ENCODE data around the gene SLC12A8. TPM values are rescaled to one million over a fixed set of nuclear protein-coding genes. Genes with fewer than 3 reads are reported as not detected.

Gene SLC12A8
- total RNA-seq, 1 experiment from 2014 or later, result 7.1 TPM

- no peaks in the 10 kb centered on the region for H3K36me3 ChIP-seq (ENCODE audit: insufficient read depth, low read length, poor library complexity, severe bottlenecking)
- ChIA-PET POLR2A (ENCODE audit: low non-redundant PET) (no interaction called here), CTCF (no interaction called here)
- peaks cover 31% of the 10 kb centered on the region for H3K4me1 ChIP-seq (ENCODE audit: insufficient read depth, low read length, poor library complexity, severe bottlenecking)
- no TSS peak for BruUV-seq (replicated peaks)
- intact Hi-C loops (cut with micrococcal nuclease; ENCODE audit: unreplicated experiment), result no loop called here
- H3K9me3 ChIP-seq (ENCODE audit: low read depth, low read length, poor library complexity, severe bottlenecking), result no peaks in the 10 kb centered on the region
- H3K27ac ChIP-seq (ENCODE audit: low read depth, low read length, poor library complexity, severe bottlenecking), result no peak overlapping the region
- no peaks in the 10 kb centered on the region for H3K27me3 ChIP-seq (replicated peaks; ENCODE audit: insufficient read depth, low read depth, low read length, poor library complexity)
- DNase-seq (ENCODE audit: low spot score), result no peak
- H3K4me3 ChIP-seq (ENCODE audit: low read depth, low read length, poor library complexity, severe bottlenecking), result no peak overlapping the region
- TF ChIP-seq CTCF (conservative IDR thresholded peaks at IDR 0.05; ENCODE audit: low read depth, low read length) (no peak), EZH2 (IDR thresholded peaks at IDR 0.05; ENCODE audit: borderline replicate concordance, low read depth, low read length, poor library complexity, severe bottlenecking) (no peak)
These were observed 91.1 kb downstream of the SLC12A8 start for GRCh38 chr3:125121246-125122010.

- CTCF ChIA-PET, result no interaction called here
- H3K36me3 ChIP-seq (ENCODE audit: insufficient read depth, low read length, poor library complexity, severe bottlenecking), result no peaks in the 10 kb centered on the region
- no TSS peak for BruUV-seq (replicated peaks)
- H3K4me1 ChIP-seq (ENCODE audit: insufficient read depth, low read length, poor library complexity, severe bottlenecking), result peaks cover 25% of the 10 kb centered on the region
- POLR2A ChIA-PET (ENCODE audit: low non-redundant PET), result interaction anchor here (0.6 kb wide), 1 partner anchor 61 kb away, joined by 3 read pairs; no protein-coding TSS in a partner anchor
- H3K4me3 ChIP-seq (ENCODE audit: low read depth, low read length, poor library complexity, severe bottlenecking), result no peak overlapping the region
- no peaks in the 10 kb centered on the region for H3K27me3 ChIP-seq (replicated peaks; ENCODE audit: insufficient read depth, low read depth, low read length, poor library complexity)
- no peaks in the 10 kb centered on the region for H3K9me3 ChIP-seq (ENCODE audit: low read depth, low read length, poor library complexity, severe bottlenecking)
- TF ChIP-seq EZH2 (IDR thresholded peaks at IDR 0.05; ENCODE audit: borderline replicate concordance, low read depth, low read length, poor library complexity, severe bottlenecking) (no peak), CTCF (conservative IDR thresholded peaks at IDR 0.05; ENCODE audit: low read depth, low read length) (no peak)
- H3K27ac ChIP-seq (ENCODE audit: low read depth, low read length, poor library complexity, severe bottlenecking), result no peak overlapping the region
- intact Hi-C loops (cut with micrococcal nuclease; ENCODE audit: unreplicated experiment), result no loop called here
- DNase-seq (ENCODE audit: low spot score), result no peak
These were observed 92.0 kb downstream of the SLC12A8 start for GRCh38 chr3:125120379-125121122.

- CTCF ChIA-PET, result no interaction called here
- POLR2A ChIA-PET (ENCODE audit: low non-redundant PET), result no interaction called here
These were observed 92.7 kb downstream of the SLC12A8 start for GRCh38 chr3:125119752-125120378.

More at GRCh38 chr3:125119752-125120378, 92.7 kb downstream of the SLC12A8 start:
- Histone ChIP-seq H3K9me3 (ENCODE audit: low read depth, low read length, poor library complexity, severe bottlenecking) (no peaks in the 10 kb centered on the region), H3K36me3 (ENCODE audit: insufficient read depth, low read length, poor library complexity, severe bottlenecking) (no peaks in the 10 kb centered on the region), H3K4me1 (ENCODE audit: insufficient read depth, low read length, poor library complexity, severe bottlenecking) (peaks cover 23% of the 10 kb centered on the region), H3K27ac (ENCODE audit: low read depth, low read length, poor library complexity, severe bottlenecking) (no peak overlapping the region), H3K27me3 (replicated peaks; ENCODE audit: insufficient read depth, low read depth, low read length, poor library complexity) (no peaks in the 10 kb centered on the region), H3K4me3 (ENCODE audit: low read depth, low read length, poor library complexity, severe bottlenecking) (no peak overlapping the region)
- DNase-seq (ENCODE audit: low spot score), result no peak
- no TSS peak for BruUV-seq (replicated peaks)
- TF ChIP-seq EZH2 (IDR thresholded peaks at IDR 0.05; ENCODE audit: borderline replicate concordance, low read depth, low read length, poor library complexity, severe bottlenecking), result no peak
- no peak for TF ChIP-seq CTCF (conservative IDR thresholded peaks at IDR 0.05; ENCODE audit: low read depth, low read length)
- intact Hi-C loops (cut with micrococcal nuclease; ENCODE audit: unreplicated experiment), result no loop called here
